ENCODE measurements around the gene GOLT1A.
A peak's percentile ranks its signal among the peaks of the same experiment; 100 is the strongest.

GOLT1A gene

DNA sequence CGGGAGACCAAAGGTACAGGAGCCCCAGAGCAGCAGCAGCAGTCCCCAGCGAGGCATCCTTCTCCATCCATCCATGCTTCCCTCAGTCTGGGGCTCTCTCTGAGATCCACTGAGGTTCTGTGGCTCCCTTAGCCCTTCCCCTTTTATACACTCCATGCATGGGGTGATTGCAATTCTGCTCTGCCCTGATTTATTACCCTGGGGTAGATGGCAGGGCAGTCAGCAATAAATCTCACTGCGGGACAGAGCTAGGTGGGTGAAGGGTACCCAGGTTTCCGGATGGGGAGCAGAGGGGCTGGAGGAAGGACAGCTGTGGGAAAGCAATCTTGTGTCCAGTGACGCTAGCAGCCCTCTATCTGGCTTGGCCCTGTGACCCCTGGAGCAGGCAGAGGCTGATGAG, 47.6 kb downstream of the GOLT1A start, which contains the start of gene REN:
Gene REN (minus strand): TSS at position 119 of the 400 bp plus-strand sequence. CDS start 44 bp downstream, at position 75.
- H4K8ac ChIP-seq (ENCODE audit: low read depth, low read length) = no peak within 1 kb of the TSS
- H3K56ac ChIP-seq (ENCODE audit: low read length) = no peak within 1 kb of the TSS
- no peaks in the 10 kb centered on the region for H3K27me3 ChIP-seq (ENCODE audit: insufficient read depth, low read length, poor library complexity)
- DNase-seq = no peak
- H3K36me3 ChIP-seq (ENCODE audit: control insufficient read depth, insufficient read depth, low read length) = no peaks in the 10 kb centered on the region
- H3K4me2 ChIP-seq (ENCODE audit: low read length) = no peak within 1 kb of the TSS
- no peak within 1 kb of the TSS for H3K18ac ChIP-seq (ENCODE audit: low read length)
- WGBS (ENCODE audit: extremely low coverage, insufficient coverage, low lambda C conversion rate) = no CpG with 5 or more reads among the region's 5 CpGs
- H2BK120ac ChIP-seq (ENCODE audit: low read depth, low read length) = no peak within 1 kb of the TSS
- H2BK5ac ChIP-seq (ENCODE audit: low read length) = no peak within 1 kb of the TSS
- H3K9ac ChIP-seq (ENCODE audit: low read length) = no peak within 1 kb of the TSS
- H3K4me3 ChIP-seq (ENCODE audit: low read length) = no peak within 1 kb of the TSS
- H2AK5ac ChIP-seq (ENCODE audit: low read length) = no peak within 1 kb of the TSS
- no peak within 1 kb of the TSS for H3K27ac ChIP-seq (ENCODE audit: low read depth, low read length)
- H3K4me1 ChIP-seq (ENCODE audit: control insufficient read depth, low read depth, low read length) = no peaks in the 10 kb centered on the region
- no peaks in the 10 kb centered on the region for H3K79me2 ChIP-seq (ENCODE audit: control insufficient read depth, insufficient read depth, low read length)
- H2BK15ac ChIP-seq (replicated peaks; ENCODE audit: low read depth) = no peak within 1 kb of the TSS
- H3K4ac ChIP-seq (ENCODE audit: low read depth, low read length) = no peak within 1 kb of the TSS
- H3K23ac ChIP-seq (ENCODE audit: low read length) = no peak within 1 kb of the TSS
- H4K5ac ChIP-seq (ENCODE audit: low read length) = no peak within 1 kb of the TSS
- no peaks in the 10 kb centered on the region for H3K79me1 ChIP-seq (ENCODE audit: low read length)

DNA sequence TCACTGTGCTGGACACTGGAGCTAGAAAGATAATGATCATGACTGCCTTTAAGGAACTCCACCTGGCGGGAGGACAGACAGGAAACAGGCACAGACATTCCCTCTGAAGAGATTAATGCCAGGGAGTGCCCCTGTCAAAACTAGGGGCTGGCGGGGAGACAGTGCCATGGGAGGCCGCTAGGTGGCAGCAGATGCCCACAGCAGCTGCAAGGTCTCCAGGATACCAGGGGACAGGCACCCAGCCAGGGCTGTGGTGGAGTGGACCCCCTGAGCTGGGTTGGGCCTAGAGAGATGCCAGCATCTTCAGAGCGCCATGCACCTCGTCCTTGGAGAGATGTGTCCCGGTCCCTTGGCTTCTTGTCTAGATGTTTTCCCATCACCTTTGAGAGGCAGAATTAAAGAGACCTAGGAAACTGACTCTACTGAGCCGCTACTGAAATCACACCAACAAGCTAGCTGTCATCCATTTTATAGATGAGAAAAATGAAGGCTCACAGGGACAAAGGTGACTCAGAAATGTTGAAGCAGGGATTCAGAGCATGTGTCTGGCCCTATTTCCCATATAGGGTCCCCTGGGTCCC, 51.2 kb downstream of the GOLT1A start:
- no peaks in the 10 kb centered on the region for H3K4me1 ChIP-seq (ENCODE audit: control insufficient read depth, low read depth, low read length)
- no peaks in the 10 kb centered on the region for H3K79me2 ChIP-seq (ENCODE audit: control insufficient read depth, insufficient read depth, low read length)
- H3K4me2 ChIP-seq (ENCODE audit: low read length) = no peak overlapping the region
- H3K23ac ChIP-seq (ENCODE audit: low read length) = no peak overlapping the region
- no peak overlapping the region for H3K9ac ChIP-seq (ENCODE audit: low read length)
- no peak overlapping the region for H3K18ac ChIP-seq (ENCODE audit: low read length)
- no peak overlapping the region for H3K56ac ChIP-seq (ENCODE audit: low read length)
- no peaks in the 10 kb centered on the region for H3K27me3 ChIP-seq (ENCODE audit: insufficient read depth, low read length, poor library complexity)
- no peak overlapping the region for H4K5ac ChIP-seq (ENCODE audit: low read length)
- H2BK120ac ChIP-seq (ENCODE audit: low read depth, low read length) = no peak overlapping the region
- DNase-seq = peak; percentile 82
- H3K79me1 ChIP-seq (ENCODE audit: low read length) = no peaks in the 10 kb centered on the region
- no CpG with 5 or more reads among the region's 7 CpGs for WGBS (ENCODE audit: extremely low coverage, insufficient coverage, low lambda C conversion rate)
- H3K4me3 ChIP-seq (ENCODE audit: low read length) = no peak overlapping the region
- no peak overlapping the region for H2BK15ac ChIP-seq (replicated peaks; ENCODE audit: low read depth)
- H2BK5ac ChIP-seq (ENCODE audit: low read length) = no peak overlapping the region
- no peak overlapping the region for H2AK5ac ChIP-seq (ENCODE audit: low read length)
- H3K4ac ChIP-seq (ENCODE audit: low read depth, low read length) = no peak overlapping the region
- no peak overlapping the region for H4K8ac ChIP-seq (ENCODE audit: low read depth, low read length)
- H3K36me3 ChIP-seq (ENCODE audit: control insufficient read depth, insufficient read depth, low read length) = no peaks in the 10 kb centered on the region
- no peak overlapping the region for H3K27ac ChIP-seq (ENCODE audit: low read depth, low read length)

GRCh38 chr1:204161609-204162493, 51.9 kb downstream of the GOLT1A start:
- Histone ChIP-seq H3K27ac (ENCODE audit: low read depth, low read length) (no peak overlapping the region), H2BK5ac (ENCODE audit: low read length) (no peak overlapping the region), H3K4me2 (ENCODE audit: low read length) (no peak overlapping the region), H2AK5ac (ENCODE audit: low read length) (no peak overlapping the region), H3K18ac (ENCODE audit: low read length) (no peak overlapping the region), H3K4me1 (ENCODE audit: control insufficient read depth, low read depth, low read length) (no peaks in the 10 kb centered on the region), H2BK120ac (ENCODE audit: low read depth, low read length) (no peak overlapping the region), H3K56ac (ENCODE audit: low read length) (no peak overlapping the region), H4K8ac (ENCODE audit: low read depth, low read length) (no peak overlapping the region), H3K79me1 (ENCODE audit: low read length) (no peaks in the 10 kb centered on the region), H3K4me3 (ENCODE audit: low read length) (no peak overlapping the region), H4K5ac (ENCODE audit: low read length) (no peak overlapping the region), H3K23ac (ENCODE audit: low read length) (no peak overlapping the region), H2BK15ac (replicated peaks; ENCODE audit: low read depth) (no peak overlapping the region), H3K27me3 (ENCODE audit: insufficient read depth, low read length, poor library complexity) (no peaks in the 10 kb centered on the region), H3K79me2 (ENCODE audit: control insufficient read depth, insufficient read depth, low read length) (no peaks in the 10 kb centered on the region), H3K36me3 (ENCODE audit: control insufficient read depth, insufficient read depth, low read length) (no peaks in the 10 kb centered on the region), H3K4ac (ENCODE audit: low read depth, low read length) (no peak overlapping the region), H3K9ac (ENCODE audit: low read length) (no peak overlapping the region)
- no CpG with 5 or more reads among the region's 14 CpGs for WGBS (ENCODE audit: extremely low coverage, insufficient coverage, low lambda C conversion rate)
- no peak for DNase-seq

DNA sequence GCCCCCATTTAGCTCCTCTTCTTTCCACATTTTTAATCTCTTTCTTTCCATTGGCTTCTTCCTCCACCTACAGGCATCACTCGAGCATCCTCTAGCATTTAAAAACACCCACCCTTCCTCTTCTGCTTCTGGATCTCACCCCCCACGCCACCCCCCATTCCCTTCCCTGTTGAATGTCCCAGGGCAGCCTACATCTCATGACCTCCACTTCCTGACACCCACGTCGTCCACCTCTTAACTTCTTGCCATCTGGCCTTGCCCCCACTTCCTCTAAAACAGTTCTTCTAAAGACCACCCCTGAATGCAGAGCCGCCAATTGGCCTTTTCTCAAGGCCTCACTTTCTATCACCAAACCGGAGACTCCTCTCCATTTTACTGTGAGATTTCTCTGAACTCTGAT, 55.8 kb downstream of the GOLT1A start:
- Histone ChIP-seq H3K79me1 (ENCODE audit: low read length) (no peaks in the 10 kb centered on the region), H3K9ac (ENCODE audit: low read length) (no peak overlapping the region), H3K4me3 (ENCODE audit: low read length) (no peak overlapping the region), H2BK15ac (replicated peaks; ENCODE audit: low read depth) (no peak overlapping the region), H4K8ac (ENCODE audit: low read depth, low read length) (no peak overlapping the region), H2BK5ac (ENCODE audit: low read length) (no peak overlapping the region), H3K4me2 (ENCODE audit: low read length) (no peak overlapping the region), H3K27ac (ENCODE audit: low read depth, low read length) (no peak overlapping the region), H3K4ac (ENCODE audit: low read depth, low read length) (no peak overlapping the region), H3K18ac (ENCODE audit: low read length) (no peak overlapping the region), H3K4me1 (ENCODE audit: control insufficient read depth, low read depth, low read length) (no peaks in the 10 kb centered on the region), H3K23ac (ENCODE audit: low read length) (no peak overlapping the region), H3K27me3 (ENCODE audit: insufficient read depth, low read length, poor library complexity) (no peaks in the 10 kb centered on the region), H3K79me2 (ENCODE audit: control insufficient read depth, insufficient read depth, low read length) (no peaks in the 10 kb centered on the region), H4K5ac (ENCODE audit: low read length) (no peak overlapping the region), H3K36me3 (ENCODE audit: control insufficient read depth, insufficient read depth, low read length) (no peaks in the 10 kb centered on the region), H3K56ac (ENCODE audit: low read length) (no peak overlapping the region), H2AK5ac (ENCODE audit: low read length) (no peak overlapping the region), H2BK120ac (ENCODE audit: low read depth, low read length) (no peak overlapping the region)
- WGBS (ENCODE audit: extremely low coverage, insufficient coverage, low lambda C conversion rate) = no CpG with 5 or more reads among the region's 6 CpGs
- DNase-seq = no peak

DNA sequence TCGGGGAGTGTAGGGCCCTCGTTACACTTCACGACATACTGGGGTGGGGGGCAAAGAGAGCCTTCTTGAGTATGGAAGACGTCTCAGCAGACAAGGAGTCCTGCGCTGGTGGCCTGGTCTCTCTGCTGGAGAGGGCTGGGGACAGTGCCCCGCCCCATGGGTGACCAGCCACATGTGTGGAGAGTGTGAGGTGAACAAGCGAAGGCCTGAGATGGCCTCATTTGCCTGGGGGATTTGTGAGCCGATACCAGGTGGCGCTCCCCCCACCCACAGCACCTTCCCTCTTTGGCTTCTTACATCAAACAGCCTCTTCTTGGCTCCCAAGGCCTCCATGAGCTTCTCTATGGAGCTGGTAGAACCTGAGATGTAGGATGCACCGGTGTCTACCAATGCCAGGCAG, 57.9 kb downstream of the GOLT1A start:
- no peaks in the 10 kb centered on the region for H3K27me3 ChIP-seq (ENCODE audit: insufficient read depth, low read length, poor library complexity)
- H3K27ac ChIP-seq (ENCODE audit: low read depth, low read length) = no peak overlapping the region
- no peak overlapping the region for H3K4me2 ChIP-seq (ENCODE audit: low read length)
- H2BK15ac ChIP-seq (replicated peaks; ENCODE audit: low read depth) = no peak overlapping the region
- no peak overlapping the region for H2BK120ac ChIP-seq (ENCODE audit: low read depth, low read length)
- no peaks in the 10 kb centered on the region for H3K36me3 ChIP-seq (ENCODE audit: control insufficient read depth, insufficient read depth, low read length)
- no peak overlapping the region for H3K4ac ChIP-seq (ENCODE audit: low read depth, low read length)
- no peak overlapping the region for H3K56ac ChIP-seq (ENCODE audit: low read length)
- H2BK5ac ChIP-seq (ENCODE audit: low read length) = no peak overlapping the region
- no peak overlapping the region for H4K8ac ChIP-seq (ENCODE audit: low read depth, low read length)
- H3K23ac ChIP-seq (ENCODE audit: low read length) = no peak overlapping the region
- H2AK5ac ChIP-seq (ENCODE audit: low read length) = no peak overlapping the region
- WGBS (ENCODE audit: extremely low coverage, insufficient coverage, low lambda C conversion rate) = no CpG with 5 or more reads among the region's 10 CpGs
- H3K79me1 ChIP-seq (ENCODE audit: low read length) = no peaks in the 10 kb centered on the region
- no peak overlapping the region for H3K9ac ChIP-seq (ENCODE audit: low read length)
- H3K4me3 ChIP-seq (ENCODE audit: low read length) = no peak overlapping the region
- DNase-seq = no peak
- H3K18ac ChIP-seq (ENCODE audit: low read length) = no peak overlapping the region
- H3K79me2 ChIP-seq (ENCODE audit: control insufficient read depth, insufficient read depth, low read length) = no peaks in the 10 kb centered on the region
- H4K5ac ChIP-seq (ENCODE audit: low read length) = no peak overlapping the region
- H3K4me1 ChIP-seq (ENCODE audit: control insufficient read depth, low read depth, low read length) = peaks cover 1% of the 10 kb centered on the region
